HepG2 (cell line): Measurements from ENCODE around the gene KAT7. TPM values are rescaled to one million over a fixed set of nuclear protein-coding genes. Genes with fewer than 3 reads are reported as not detected.

Source experiments
- ATAC-seq: fragments of 200-7000 bp; cut with Tn5 transposase; 3 replicates; pipeline ENCODE4 v1.9.1; 2020; ENCODE audit warnings: mild to moderate bottlenecking, moderate library complexity
- BruUV-seq: library from RNA; stranded (reverse); fragments of 400-500 nt; replicated peaks from 2 replicates; lab custom pipeline; 2021; lab: Mats Ljungman, UMichigan
- CTCF ChIA-PET: fragments of 300-600 bp; formaldehyde crosslinking; extraction: SDS; loops from one replicate; lab custom pipeline; 2021; ENCODE audit warnings: low total read pairs, inconsistent platforms, low intra/inter-chr PET ratio; lab: Yijun Ruan, JAX
- POLR2A ChIA-PET: fragments of 350-600 bp; sonication (Branson Sonifier 250); formaldehyde crosslinking; loops from one replicate; lab custom pipeline; 2020; ENCODE audit warnings: antibody characterized with exemption, inconsistent platforms; lab: Yijun Ruan, JAX
- DNase-seq: peaks from one replicate; pipeline ENCODE4 v3.0.0-alpha.2; 2015; ENCODE audit warnings: low spot score
- FAIRE-seq: peaks from 3 replicates; lab custom pipeline; 2011; peaks lifted over from hg19 to GRCh38; lab: Jason Lieb, UNC
- H2AFZ ChIP-seq: one replicate; pipeline ENCODE4 v1.6.1; 2011; ENCODE audit warnings: low read length, inconsistent platforms
- H3K27ac ChIP-seq: fragments of 300-600 bp; 3 replicates; pipeline ENCODE4 v1.8.0; 2011; ENCODE audit warnings: mixed run types, mild to moderate bottlenecking, mixed read lengths, low read length, inconsistent platforms; ENCODE audit not compliant: insufficient read depth; ENCODE audit errors: extremely low read length
- H3K27me3 ChIP-seq, 2 experiments: fragments of 200-600 bp in 1 of 2; 2 replicates in 1 of 2; 3 replicates in 1 of 2; pipeline versions ENCODE4 v1.6.0 to v1.8.0; 2011; ENCODE audit warnings: low read length in 2 of 2, mild to moderate bottlenecking in 2 of 2, moderate library complexity in 2 of 2, inconsistent platforms in 1 of 2; ENCODE audit not compliant: insufficient read depth in 2 of 2, control insufficient read depth in 1 of 2
- H3K36me3 ChIP-seq, 2 experiments: fragments of 200-600 bp in 1 of 2; replicated peaks in 1 of 2; 2 replicates in 1 of 2; 3 replicates in 1 of 2; pipeline versions ENCODE4 v1.5.1 to v1.8.0; 2011; ENCODE audit warnings: low read length in 2 of 2, inconsistent platforms in 1 of 2; ENCODE audit not compliant: insufficient read depth in 2 of 2, control insufficient read depth in 1 of 2
- H3K4me1 ChIP-seq: 2 replicates; pipeline ENCODE4 v1.5.1; 2012; ENCODE audit warnings: low read length, inconsistent platforms; ENCODE audit not compliant: insufficient read depth
- H3K4me2 ChIP-seq: 2 replicates; pipeline ENCODE4 v1.6.0; 2011; ENCODE audit warnings: low read depth, low read length, inconsistent platforms
- H3K4me3 ChIP-seq, 3 experiments: fragments of 200-600 bp in 1 of 3; sonication (generic), shearing (Covaris generic) in 1 of 3; replicated peaks in 1 of 3; 2 replicates each; pipeline ENCODE4 v1.5.1; 2011 to 2016; ENCODE audit warnings: low read length in 3 of 3, inconsistent platforms in 2 of 3, low read depth in 2 of 3, mild to moderate bottlenecking in 2 of 3, control low read depth in 1 of 3, mixed read lengths in 1 of 3; ENCODE audit not compliant: insufficient read depth in 1 of 3
- H3K79me2 ChIP-seq: one replicate; pipeline ENCODE4 v1.6.1; 2011; ENCODE audit warnings: low read length, inconsistent platforms; ENCODE audit not compliant: insufficient read depth
- H3K9ac ChIP-seq: 2 replicates; pipeline ENCODE4 v1.6.0; 2011; ENCODE audit warnings: mild to moderate bottlenecking, low read depth, low read length, inconsistent platforms; ENCODE audit not compliant: insufficient read depth
- H3K9me3 ChIP-seq: 2 replicates; pipeline ENCODE4 v1.5.1; 2012; ENCODE audit warnings: mild to moderate bottlenecking, low read length
- H4K20me1 ChIP-seq: 2 replicates; pipeline ENCODE4 v1.6.0; 2011; ENCODE audit warnings: inconsistent platforms, mild to moderate bottlenecking, low read length, moderate library complexity; ENCODE audit not compliant: insufficient read depth
- ATRX ChIP-seq: sonication (generic); formaldehyde crosslinking; IDR thresholded peaks from 2 replicates; pipeline ENCODE4 v1.4.0; 2020; ENCODE audit warnings: missing genetic modification reagents, borderline replicate concordance
- FOSL1 ChIP-seq: sonication (generic); formaldehyde crosslinking; IDR thresholded peaks from 2 replicates; pipeline ENCODE4 v1.9.0; 2021; ENCODE audit warnings: missing genetic modification reagents, borderline replicate concordance
- TFE3 ChIP-seq: IDR thresholded peaks from 2 replicates; pipeline ENCODE4 v1.6.1; 2016
- ZNF614 ChIP-seq: IDR thresholded peaks from 2 replicates; pipeline ENCODE4 v1.6.1; 2018; ENCODE audit warnings: missing biosample characterization, missing genetic modification reagents, inconsistent platforms, borderline replicate concordance
- ZNF878 ChIP-seq: sonication (generic); formaldehyde crosslinking; IDR thresholded peaks from 2 replicates; pipeline ENCODE4 v1.8.1; 2023; ENCODE audit warnings: mild to moderate bottlenecking, missing genetic modification reagents, moderate library complexity
- WGBS: methylation state at CpG from one replicate; pipeline ENCODE4 v1.1.6; 2017; ENCODE audit warnings: low lambda C conversion rate; 5-methylcytosine and 5-hydroxymethylcytosine counted together
- in situ Hi-C: cut with HindIII; loops from 2 replicates; pipeline ENCODE4 v1.10.0; 2017; ENCODE audit warnings: low pct_unique_long_range_greater_than_20kb; ENCODE audit not compliant: extremely low pct_ligation_motif_present
- intact Hi-C: fragments of 100-400 bp; cut with micrococcal nuclease; formaldehyde crosslinking; loops from one replicate; pipeline ENCODE4 v1.10.0; 2022; ENCODE audit not compliant: unreplicated experiment
- polyA plus RNA-seq, 8 experiments: library from polyadenylated mRNA; depleted of rRNA in 3 of 8; stranded (reverse) in 7 of 8; unstranded in 1 of 8; fragments of >200 nt; fragmentation: Illumina TruSeq in 4 of 8; extraction: Trizol in 4 of 8; gene quantifications; 2 replicates each; pipeline versions ENCODE4 v1.2.1 to v1.2.3, GENCODE V29; 2011 to 2016; ENCODE audit warnings: low read depth in 4 of 8, missing spikeins in 1 of 8, mixed read lengths in 1 of 8; ENCODE audit not compliant: insufficient read depth in 1 of 8
- total RNA-seq, 5 experiments: library from RNA; depleted of rRNA; stranded (reverse); fragments of >200 nt; fragmentation: Illumina TruSeq; extraction: Trizol; gene quantifications; 2 replicates each; pipeline ENCODE4 v1.2.3, GENCODE V29; 2016; ENCODE audit warnings: low read depth in 1 of 5
- TF ChIP-seq, protein P1 (sequence below): sonication (generic); formaldehyde crosslinking; IDR thresholded peaks from 2 replicates; pipeline ENCODE4 v1.4.0; 2020; ENCODE audit warnings: mild to moderate bottlenecking, missing genetic modification reagents
- TF ChIP-seq, protein P2 (sequence below): sonication (generic); formaldehyde crosslinking; IDR thresholded peaks from 2 replicates; pipeline ENCODE4 v1.4.0; 2020; ENCODE audit warnings: missing genetic modification reagents

The KAT7 gene
- total and polyA plus RNA-seq, 2 of the 13 experiments (the other 11 are each of a cell fraction or from before 2014, with no cell fraction given) = 21.2 to 39.2 TPM

DNA sequence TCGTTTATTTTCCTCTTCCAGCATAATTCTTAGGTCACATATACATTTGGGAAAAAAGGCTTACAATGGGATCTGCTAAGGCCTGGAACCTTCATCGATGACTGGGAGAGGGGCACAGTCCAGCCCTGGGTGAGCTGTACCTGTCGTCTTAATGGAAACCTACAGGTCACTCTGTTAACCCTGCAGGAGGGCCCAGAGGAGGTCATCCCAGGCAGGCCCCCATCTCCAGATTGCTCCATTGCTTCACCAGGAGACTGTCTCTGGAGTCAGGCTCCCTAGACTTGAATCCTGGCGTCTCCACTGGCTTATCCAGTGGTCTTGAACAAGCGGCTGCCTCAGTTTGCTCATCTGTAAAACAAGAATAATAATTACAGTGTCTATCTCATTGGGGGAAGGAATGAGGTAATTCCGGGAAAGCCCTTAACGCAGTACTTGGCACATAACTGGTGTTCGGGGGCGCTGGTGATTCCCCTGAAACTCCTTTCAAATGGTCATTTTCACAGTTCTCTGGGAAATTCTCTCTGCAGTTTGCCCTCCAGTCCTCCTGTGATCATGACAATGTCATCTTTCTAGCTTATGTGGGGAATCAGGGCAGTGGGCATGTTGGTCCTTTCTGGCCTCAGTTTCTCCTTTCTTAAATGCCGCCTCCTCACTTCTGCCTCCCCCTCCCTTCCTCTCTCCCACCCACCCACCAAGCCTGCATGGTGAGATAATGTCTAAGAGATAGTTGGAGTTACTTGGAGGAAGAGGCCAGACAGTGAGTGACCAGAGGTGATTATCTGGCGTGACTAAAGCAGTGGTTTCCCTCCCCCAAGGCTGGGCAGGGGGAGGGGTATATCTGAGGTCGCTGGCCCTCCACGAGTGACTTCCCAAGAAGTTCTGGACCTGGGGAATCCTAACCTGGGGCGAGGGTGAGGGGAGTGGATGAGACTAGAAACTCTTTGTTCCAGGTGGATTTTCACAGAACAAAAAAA, 90.7 kb downstream of the KAT7 start:
- Histone ChIP-seq H4K20me1 (no peaks in the 10 kb centered on the region), H3K27ac (no peak overlapping the region), H3K4me1 (peaks cover 16% of the 10 kb centered on the region), H3K4me3 (no peak overlapping the region), H3K79me2 (no peaks in the 10 kb centered on the region), H3K36me3 (no peaks in the 10 kb centered on the region), H3K27me3 (peaks cover 5 to 53% of the 10 kb centered on the region in 2 experiments; a peak in 4 of 5 replicates), H2AFZ (no peak overlapping the region), H3K9me3 (no peaks in the 10 kb centered on the region), H3K4me2 (no peak overlapping the region), H3K9ac (no peak overlapping the region)
- ChIA-PET CTCF (interaction anchor here (1.4 to 3.3 kb wide), 4 partner anchors 18 to 117 kb away, joined by 4 to 49 read pairs (median 4); partner anchors contain the start of gene DLX3), POLR2A (no interaction called here)
- 28% methylated on average over 14 of the region's 14 CpGs for WGBS
- DNase-seq = no peak
- intact Hi-C loops = no loop called here
- FAIRE-seq = no peak
- BruUV-seq = no TSS peak
- in situ Hi-C loops = no loop called here
- no peak for ATAC-seq
- TF ChIP-seq, protein P1, sequence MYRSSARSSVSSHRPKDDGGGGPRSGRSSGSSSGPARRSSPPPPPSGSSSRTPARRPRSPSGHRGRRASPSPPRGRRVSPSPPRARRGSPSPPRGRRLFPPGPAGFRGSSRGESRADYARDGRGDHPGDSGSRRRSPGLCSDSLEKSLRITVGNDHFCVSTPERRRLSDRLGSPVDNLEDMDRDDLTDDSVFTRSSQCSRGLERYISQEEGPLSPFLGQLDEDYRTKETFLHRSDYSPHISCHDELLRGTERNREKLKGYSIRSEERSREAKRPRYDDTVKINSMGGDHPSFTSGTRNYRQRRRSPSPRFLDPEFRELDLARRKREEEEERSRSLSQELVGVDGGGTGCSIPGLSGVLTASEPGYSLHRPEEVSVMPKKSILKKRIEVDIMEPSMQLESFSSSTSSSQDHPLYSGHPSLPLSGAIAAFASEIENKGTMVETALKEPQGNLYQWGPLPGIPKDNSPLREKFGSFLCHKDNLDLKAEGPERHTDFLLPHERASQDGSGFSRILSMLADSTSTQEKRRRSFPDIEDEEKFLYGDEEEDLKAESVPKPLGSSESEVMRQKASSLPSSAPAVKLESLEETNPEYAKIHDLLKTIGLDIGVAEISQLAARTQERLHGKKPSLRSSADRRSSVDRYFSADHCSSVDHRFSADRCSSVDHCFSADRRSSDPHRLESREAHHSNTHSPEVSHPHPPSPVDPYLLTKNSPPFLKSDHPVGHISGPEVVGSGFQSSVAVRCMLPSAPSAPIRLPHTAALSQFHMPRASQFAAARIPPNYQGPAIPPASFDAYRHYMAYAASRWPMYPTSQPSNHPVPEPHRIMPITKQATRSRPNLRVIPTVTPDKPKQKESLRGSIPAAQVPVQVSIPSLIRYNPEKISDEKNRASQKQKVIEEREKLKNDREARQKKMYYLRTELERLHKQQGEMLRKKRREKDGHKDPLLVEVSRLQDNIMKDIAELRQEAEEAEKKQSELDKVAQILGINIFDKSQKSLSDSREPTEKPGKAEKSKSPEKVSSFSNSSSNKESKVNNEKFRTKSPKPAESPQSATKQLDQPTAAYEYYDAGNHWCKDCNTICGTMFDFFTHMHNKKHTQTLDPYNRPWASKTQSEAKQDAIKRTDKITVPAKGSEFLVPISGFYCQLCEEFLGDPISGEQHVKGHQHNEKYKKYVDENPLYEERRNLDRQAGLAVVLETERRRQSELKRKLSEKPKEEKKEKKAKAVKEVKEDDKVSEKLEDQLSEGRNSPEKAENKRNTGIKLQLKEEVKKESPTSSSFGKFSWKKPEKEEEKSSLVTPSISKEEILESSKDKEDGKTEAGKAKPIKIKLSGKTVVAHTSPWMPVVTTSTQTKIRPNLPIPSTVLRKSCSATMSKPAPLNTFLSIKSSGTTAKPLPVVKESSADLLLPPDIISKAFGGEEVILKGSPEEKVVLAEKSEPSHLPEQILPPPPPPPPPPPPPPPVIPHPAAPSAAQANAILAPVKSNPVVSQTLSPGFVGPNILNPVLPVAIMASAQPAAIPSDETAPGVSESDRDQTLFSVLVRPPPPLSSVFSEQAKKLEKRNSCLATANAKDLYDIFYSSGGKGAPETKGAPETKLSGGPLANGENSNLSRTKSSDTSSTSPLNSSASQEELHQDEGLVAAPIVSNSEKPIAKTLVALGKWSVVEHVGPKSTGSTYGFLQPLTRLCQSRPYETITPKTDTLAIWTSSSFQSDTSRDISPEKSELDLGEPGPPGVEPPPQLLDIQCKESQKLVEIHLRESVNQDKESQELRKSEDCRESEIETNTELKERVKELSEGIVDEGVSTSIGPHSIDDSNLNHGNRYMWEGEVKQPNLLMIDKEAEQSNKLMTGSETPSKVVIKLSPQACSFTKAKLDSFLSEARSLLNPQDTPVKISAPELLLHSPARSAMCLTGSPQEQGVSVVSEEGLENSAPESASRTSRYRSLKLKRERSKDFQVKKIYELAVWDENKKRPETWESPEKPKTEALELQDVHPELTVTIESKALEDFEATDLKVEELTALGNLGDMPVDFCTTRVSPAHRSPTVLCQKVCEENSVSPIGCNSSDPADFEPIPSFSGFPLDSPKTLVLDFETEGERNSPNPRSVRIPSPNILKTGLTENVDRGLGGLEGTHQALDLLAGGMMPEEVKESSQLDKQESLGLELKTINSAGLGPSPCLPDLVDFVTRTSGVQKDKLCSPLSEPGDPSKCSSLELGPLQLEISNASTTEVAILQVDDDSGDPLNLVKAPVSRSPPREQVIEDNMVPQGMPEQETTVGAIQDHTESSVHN (CRISPR knock-in tag) = no peak
- TF ChIP-seq, protein P2, sequence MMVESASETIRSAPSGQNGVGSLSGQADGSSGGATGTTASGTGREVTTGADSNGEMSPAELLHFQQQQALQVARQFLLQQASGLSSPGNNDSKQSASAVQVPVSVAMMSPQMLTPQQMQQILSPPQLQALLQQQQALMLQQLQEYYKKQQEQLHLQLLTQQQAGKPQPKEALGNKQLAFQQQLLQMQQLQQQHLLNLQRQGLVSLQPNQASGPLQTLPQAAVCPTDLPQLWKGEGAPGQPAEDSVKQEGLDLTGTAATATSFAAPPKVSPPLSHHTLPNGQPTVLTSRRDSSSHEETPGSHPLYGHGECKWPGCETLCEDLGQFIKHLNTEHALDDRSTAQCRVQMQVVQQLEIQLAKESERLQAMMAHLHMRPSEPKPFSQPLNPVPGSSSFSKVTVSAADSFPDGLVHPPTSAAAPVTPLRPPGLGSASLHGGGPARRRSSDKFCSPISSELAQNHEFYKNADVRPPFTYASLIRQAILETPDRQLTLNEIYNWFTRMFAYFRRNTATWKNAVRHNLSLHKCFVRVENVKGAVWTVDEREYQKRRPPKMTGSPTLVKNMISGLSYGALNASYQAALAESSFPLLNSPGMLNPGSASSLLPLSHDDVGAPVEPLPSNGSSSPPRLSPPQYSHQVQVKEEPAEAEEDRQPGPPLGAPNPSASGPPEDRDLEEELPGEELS (CRISPR knock-in tag) = no peak
- TF ChIP-seq ZNF878 (CRISPR knock-in tag) (no peak), ATRX (CRISPR knock-in tag) (no peak), TFE3 (no peak), ZNF614 (CRISPR knock-in tag) (no peak), FOSL1 (CRISPR knock-in tag) (no peak)
